Stimulated activated CD4-positive, alpha-beta T cell treated with anti-CD3 and anti-CD28 coated beads, TNF-alpha, amount 100 ng/mL, for 24 hours (primary cell): ENCODE data around the gene AFDN.

Experiments
- DNase-seq, 3 experiments: peaks; one replicate each; pipeline ENCODE4 v3.0.0-alpha.2; 2020; ENCODE audit warnings: low read depth in 3 of 3

The AFDN gene

DNA sequence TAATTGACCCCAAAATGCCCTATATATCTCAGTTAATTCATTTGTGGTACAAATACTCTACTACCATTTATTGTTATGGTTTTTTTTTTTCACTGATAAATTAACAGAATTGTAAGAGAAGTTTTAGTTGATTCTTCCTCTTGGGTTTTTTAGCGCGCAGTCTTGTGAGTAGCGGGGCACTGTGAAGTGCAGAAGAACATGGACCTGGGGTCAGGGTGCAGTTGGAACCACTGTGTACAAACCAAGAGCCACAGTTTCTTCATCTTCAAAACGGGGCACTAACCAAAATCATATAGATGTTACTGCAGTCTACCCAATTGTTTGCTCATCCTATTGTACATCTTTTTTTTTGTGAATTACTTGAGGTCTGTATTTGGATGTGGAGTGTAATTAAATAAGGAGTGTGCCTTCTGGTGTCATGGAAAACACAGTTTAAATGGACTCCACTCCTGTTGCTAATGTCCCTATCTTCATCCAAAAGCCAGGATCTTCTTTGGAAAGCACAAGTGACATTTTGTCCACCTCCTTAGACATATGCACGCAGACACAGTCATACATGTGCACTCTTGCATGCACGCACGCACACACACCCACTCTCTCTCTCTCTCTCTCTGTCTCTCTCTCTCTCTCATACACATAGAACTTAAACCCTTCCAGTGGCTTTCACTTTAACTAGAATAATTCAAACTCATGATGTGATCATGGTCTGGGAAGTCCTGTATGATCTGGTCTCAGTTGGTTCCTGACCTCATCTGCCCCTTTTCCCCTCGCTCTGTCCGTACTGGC, 51.5 kb downstream of the AFDN start:
- DNase-seq: no peak

DNA sequence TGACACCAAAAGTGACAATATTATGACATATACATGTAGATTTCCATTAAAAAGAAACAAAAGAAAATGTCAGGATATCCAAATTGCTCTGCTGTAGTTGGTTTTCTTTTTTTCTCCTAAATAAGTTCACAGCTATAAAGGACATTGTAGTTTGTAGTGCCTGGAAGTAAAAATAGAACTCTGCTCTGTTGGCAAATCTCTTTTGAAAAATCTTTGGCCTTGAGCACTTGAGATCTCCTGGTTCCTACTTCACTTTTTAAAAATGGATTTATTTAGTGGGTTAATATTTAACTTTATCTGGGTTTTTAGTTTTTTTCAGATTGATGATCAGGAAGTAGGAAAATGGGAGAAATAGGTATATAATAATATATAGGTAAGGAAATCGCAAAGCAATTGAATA, 52.9 kb downstream of the AFDN start:
- no peak for DNase-seq

DNA sequence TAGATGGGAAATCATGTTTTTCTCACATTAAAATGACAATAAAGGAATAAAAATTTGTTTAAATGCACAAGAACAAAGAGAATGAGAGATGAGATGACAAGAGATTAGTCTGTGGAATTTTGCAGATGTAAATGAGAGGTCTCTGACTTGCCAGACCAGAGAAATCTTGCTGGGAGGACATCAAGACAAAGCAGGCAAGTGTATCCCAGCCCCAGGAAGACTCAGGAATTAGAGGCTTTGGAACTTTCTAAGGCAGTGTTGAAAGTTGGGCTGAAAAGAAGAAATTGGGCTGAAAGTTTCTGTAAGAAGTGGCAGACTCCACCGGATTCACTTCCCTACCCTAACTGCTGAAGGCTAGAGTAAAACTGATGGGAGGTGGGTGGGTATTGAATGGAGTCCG, 54.6 kb downstream of the AFDN start:
- DNase-seq: no peak

DNA sequence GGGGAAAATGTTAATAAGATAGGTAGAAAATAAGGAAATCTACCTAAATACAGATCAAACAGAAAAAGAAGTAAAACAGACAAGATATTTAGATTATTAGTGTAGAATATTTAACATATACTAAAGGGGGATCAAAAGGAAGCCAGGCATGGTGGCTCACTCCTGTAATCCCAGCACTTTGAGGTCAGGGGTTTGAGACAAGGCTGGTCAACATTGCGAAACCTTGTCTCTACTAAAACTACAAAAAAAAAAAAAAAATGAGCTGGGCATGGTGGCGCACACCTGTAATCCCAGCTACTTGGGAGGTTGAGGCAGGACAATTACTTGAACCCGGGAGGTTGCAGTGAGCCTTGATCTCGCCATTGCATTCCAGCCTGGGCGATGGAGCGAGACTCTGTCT, 55.5 kb downstream of the AFDN start:
- DNase-seq: no peak

DNA sequence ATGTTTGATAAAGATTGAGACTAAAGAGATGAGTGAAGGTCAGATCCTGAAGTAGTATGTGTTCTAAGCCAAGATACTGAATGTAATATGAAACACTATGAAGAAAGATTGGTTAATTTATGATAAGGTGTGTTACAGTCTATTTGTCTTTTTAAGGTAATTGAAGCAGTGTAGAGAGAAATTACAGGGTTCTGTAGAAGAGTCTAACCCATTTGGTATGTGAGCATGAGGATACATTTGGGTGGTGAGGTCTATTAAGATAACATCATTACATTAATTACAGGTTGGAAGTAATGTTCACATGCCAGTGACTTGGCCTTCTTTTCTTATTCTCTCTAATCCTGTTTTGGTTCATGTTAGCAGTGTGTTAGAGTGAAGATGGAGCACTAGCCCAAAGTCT, 61.4 kb downstream of the AFDN start:
- DNase-seq: no peak

DNA sequence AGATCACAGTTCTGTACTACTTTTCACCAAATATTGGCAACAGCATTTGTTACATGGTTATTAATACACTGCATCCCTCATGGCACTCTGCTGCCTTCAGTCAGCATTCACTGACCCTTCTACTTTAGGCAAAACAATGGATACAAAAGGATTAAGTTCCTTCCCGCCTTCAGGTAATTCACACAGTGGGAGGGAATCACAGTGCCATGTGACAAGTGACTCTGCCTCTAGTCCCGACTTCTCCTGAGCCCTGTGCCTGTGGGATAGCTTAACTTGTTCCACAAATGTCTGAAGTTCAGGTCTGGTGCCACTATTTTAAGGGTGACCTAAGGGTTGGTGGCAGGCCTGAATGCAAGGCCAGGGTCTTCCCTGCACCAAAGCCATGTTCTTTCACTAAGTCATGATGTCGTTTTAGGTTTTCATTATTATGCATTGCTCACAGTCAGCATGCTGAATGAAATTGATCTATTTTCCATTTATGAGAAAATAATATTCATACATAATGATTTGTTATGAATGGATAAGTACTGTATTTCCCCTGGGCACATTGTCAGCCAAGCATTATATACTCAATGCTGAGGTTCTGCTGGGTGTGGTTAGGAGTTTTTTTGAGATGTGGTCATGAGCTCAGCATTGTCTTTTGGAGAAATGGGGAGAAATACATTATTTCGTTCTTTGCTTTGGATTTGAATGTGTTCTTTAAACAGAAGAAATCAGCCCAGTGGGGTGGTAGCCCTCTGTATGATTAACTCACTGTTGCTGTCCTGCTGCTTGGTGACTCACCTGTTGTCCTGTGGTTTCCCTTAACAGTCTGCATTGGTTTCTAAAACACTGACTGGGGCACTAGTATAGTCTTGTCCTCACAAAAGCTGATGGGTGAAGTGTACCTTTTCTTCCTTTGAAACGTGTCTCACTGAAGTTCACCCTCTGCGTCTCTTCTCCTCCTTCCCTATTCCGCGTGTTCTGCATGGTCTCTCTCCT, 66.4 kb downstream of the AFDN start:
- no peak for DNase-seq

DNA sequence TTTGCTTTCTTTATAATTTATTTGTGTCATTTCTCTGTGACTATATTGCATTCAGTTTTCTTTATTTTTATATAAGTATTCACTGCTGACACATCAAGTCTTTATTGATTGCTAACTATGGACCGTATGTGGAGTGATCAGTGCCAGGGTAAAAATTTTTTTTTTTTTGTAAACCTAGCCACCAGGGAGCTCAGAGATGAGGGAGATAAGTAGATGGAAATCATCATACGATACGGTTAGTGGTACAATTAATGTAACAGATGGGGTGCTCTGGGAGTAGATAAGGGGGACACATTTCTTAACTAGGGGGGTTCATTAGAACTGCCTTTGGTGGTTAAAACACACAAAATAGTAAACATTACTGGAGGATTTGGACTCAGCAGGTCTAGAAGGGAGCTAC, 68.3 kb downstream of the AFDN start:
- no peak for DNase-seq

DNA sequence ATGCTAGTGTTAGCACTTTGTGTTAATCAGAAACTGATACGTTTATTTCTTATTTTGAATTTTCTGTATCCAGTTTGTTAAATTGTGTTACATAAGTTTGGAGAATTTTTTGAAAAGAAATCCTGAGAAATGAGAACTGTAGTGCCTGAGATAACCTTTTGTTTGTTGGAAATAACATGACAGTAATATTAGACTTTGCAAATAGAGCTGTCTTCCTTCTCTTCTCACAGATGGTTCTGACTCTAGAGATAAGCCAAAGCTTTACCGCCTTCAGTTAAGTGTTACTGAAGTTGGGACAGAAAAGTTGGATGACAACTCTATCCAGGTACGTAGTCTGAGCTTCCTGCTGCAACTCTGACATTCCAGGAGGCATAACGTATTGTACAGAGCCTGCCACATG, 69.9 kb downstream of the AFDN start:
- no peak for DNase-seq

DNA sequence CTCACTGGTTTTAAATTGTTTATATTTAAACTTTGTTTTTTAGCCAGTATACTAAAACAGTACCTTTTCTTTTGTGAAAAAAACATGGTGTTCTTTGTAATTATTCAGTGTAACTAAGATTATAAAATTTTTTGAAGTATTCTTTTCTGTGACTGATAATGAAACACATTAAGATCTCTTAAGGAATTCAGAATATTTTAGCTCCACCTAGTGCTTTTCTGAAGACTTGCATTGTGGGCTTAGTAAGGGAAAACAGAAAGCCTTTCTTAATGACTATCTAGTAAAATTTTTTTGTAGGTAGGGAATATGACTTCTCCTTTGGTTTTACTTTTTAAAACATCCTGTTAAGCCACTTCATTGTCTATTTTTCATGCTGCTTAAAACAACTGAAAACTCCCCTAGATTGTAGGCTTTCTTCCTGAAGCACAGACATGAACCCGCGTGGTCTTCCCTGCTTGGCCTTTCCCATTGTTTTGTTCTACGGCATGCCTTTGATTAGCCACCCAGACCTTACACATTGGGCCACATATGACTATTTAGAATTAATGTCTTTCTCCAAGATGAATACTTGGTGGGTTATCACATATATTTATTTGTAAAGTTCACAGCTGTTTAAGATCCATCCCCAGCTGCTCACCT, 72.1 kb downstream of the AFDN start:
- DNase-seq: no peak

DNA sequence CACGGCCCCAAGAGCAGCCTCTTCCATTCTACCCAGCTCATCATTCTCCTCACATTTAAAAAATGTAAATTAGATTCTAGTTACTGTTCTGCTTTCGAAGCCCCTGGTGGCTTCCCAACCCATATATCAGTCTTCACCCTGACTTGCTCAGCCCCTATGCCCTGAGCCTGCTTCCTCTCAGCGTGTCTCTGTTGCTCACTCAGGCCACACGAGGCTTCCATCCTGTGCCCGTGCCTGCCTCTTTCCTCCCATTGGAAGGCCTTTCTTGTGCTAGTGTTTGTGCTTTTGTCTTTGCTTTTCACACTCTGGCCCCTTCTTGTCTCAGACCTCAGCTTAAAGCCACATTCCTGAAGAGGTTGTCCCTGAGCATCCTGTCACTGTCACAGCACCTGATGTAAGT, 78.1 kb downstream of the AFDN start:
- DNase-seq: no peak

DNA sequence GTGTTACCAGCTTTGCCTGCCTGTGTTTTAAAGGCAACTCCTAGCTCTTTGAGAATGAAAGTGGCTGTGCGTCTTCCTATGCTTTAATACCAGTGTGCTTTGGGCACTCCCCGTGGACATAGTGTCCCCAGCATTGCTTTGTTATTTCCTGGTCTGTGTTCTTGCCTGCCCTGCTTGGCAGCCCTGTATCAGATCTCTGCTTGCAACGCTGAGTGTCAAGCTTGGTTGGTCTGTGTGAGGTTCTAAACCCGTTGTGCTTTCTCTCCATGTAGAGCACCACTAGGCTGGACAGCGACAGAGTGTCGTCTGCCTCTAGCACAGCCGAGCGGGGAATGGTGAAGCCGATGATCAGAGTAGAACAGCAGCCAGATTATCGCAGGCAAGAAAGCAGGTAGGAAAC, 80.2 kb downstream of the AFDN start:
- no peak for DNase-seq

DNA sequence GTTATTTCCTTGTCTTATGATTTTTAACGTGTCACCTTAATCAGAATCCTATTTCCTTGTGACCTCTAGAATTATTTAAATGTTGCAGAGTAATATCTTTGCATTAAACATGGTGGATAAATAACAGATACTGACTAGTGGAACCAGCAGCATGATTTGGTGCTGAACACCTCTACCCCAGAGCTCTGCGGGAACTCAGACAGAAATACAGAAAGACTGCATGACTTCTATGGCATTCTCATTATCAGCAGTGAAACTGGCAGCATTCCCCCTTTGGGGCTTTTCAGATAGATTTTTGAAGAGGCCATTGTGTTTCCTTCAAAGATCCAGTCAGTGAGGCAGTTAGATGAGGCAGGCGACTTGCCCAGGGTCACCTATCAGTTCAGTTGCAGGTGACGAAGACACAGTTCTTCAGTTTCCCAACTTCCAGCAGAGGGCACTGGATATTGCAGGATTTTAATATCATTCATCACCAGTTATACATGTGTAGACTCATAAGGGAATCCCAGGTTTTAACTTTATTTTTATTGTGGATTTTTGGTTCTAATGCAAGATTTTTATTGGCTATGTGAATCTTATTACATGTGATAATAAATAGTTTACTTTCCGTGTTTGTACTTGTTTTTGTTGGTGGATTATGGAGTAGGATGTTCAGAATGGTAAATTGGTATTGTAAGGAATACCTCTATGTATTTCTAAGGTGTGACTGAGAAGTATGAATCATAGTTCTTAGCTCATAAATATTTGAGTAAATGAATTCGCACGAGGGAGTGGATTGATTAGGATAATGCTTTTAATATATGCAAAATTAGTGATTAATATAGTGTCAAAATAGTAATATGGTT, 81.3 kb downstream of the AFDN start:
- no peak for DNase-seq

DNA sequence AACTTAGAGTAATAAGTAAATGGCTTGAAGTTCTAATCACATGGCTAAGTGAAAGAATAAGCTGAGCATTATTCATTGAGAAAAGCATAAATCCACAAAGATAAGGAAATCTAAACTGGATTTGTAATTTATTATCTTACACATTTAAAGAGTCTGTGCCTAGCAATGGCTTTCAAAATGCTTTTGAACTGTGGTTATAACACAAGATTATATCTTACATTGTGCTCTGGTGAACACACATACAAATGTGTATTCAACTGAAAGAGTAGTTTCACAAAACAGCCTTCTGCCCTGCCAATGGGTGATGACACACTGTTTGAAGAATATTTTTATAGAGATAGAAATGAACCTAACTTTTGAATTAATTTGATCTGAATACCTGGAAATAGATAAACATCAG, 83.3 kb downstream of the AFDN start:
- no peak for DNase-seq

DNA sequence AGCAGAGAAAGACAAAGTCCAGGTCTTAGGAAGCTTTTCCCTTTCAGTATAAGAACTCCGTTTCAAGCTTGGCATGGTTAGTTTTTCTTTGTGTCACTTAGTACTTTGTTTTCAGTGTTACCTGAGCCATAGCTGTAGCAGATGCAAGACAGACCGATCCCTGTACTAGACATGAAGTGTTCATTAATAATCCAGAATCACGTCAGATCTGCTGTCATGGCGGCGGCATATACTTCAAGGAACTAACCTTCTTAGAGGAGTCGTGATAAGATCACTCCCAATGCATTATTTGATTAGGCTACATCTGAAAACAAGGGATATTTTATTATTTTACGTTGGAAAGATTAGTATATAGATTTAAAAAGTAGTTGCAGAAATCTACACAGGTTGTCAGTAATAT, 83.9 kb downstream of the AFDN start:
- DNase-seq: no peak

DNA sequence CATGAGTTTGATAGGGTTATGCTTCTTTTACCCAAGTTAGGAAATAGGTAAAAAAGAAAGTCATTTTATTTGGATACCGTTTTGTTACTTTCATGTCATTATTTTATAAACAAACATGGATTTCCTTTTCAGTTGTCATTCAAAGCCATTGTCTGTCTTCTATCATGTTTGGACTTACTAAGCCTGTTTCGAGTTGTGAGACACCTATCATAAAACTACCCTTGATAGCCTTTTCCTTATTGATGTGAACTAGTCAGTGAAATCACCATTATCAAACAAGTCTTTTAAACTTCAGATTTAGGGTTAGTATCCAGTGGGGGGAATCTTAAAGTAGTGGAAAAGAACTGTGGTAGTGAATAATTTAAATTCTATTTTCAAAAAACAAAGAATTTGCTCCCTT, 85.8 kb downstream of the AFDN start:
- no peak for DNase-seq

DNA sequence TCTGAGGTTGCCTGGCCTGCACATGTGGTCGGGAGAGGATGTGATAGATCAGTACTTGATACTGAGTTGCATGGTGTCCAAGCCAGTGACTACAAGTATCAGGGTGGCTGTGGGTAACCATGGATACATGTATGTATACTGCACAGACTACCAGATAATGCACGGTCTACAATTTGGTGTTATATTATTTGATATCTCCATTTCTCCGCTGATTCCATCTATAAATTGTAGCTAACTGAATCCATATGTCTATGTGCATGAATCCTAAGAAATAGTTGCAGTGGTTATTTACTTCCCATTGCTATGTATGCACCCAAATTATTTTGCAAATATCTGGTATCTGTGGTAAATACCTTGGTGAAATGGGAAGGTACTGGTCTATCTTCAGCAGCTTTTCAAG, 87.0 kb downstream of the AFDN start:
- no peak for DNase-seq

DNA sequence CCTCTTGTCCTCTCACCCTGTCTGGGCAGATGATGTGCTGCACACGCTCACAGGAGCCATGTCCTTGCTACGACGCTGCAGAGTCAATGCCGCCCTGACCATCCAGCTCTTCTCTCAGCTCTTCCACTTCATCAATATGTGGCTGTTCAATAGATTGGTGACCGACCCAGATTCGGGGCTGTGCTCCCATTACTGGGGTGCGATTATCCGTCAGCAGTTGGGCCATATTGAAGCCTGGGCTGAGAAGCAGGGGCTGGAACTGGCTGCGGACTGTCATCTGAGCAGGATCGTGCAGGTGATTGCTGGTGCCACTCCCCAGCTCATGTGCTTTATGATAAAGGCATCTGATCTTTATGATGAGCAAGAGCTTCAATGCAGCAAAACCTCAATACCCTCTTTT, 88.4 kb downstream of the AFDN start:
- no peak for DNase-seq

DNA sequence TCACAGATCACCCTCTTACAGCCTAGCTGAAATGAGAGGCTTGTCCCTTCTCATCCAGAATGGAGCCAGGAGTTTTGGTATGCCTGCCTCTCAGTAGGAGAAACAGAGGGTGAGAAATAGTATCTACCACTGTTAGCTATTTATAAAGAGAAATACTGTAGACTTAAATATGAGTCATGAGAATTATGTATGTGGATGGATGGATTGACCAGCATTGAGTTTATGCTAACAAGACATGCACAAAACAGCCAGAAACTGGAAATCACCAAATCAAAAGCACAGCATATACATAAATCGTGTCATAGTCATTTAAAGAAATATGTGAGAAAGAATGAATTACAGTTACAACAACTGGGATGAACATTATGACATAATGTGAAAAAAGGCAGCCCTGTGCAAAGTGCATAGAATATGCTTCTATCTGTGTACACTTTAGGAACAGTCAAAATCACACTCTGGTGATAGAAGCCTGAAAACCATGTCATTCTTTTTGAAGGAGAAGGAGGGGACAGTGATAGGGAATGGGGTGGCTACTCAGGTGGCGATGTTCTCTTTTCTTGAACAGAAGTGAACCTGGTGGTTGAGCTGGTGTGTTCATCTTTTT, 90.9 kb downstream of the AFDN start:
- DNase-seq: no peak

DNA sequence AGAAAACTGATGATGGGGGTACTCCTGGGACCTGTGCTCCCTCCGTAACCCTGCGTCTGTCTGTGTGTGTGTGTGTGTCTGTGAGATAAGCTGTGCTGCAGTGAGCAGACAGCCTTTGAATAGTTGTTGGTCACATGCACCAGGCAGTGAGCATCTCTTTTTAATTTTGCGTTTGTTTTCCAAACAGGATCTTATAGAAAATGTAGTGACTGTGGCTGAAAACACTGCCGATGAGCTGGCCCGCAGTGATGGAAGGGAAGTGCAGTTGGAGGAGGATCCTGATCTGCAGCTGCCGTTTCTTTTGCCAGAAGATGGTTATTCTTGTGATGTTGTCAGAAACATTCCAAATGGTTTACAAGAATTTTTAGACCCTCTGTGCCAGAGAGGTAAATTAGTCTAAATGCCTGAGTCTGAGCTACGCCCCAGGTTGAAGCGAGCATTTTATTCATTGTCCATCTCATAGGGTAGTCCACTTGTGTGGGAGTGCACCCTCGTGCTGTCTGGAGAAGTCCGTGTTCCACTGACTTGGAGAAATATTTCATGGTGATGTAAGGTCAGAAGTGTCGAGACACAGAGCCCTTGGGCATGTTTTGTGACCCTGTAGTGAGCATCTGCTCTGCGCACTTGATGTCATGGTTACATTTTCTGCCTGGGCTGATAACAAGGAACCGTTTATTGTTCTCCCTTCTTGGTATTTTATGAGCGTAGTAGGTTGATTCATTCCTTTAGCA, 92.0 kb downstream of the AFDN start:
- no peak for DNase-seq

DNA sequence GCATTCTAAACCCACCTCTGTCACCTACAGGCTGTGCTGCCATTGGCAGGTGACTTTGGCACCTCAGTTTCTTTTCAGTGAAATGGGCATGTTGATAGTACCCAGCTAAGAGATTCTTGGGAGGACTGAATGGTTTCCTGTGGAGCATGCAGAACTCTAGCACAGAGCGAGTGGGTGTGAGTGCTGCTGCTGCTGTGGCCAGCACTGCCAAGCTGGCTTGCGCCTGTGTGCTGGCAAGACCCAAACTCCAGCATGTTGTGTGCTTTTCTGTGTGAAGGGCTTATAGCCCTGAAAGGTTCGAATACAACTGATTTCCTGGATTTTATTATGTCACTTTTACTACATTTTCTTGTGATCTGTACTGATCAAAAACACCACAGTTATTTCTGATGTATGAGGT, 92.6 kb downstream of the AFDN start:
- no peak for DNase-seq

DNA sequence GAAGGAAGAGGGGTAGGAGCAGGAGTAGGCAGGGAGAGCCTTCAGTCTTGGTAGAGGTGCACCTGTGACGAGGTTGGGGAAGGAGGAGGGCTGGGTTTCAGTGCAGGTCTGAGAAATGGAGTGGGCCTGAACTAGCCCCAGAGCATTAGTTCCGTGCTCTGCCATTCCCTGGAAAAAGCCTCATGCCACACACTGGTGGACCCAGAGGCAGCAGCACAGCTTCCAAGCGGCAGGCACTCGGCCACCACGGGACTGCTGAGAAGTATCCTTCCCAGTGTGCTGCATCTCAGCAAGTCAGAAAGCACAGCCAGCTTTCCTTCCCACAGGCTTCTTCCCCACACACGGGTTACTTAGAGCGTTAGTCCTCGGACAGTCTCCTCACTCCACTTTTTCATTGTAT, 93.5 kb downstream of the AFDN start:
- no peak for DNase-seq
